Vagina (tissue), 2 donors: ENCODE results near the gene ELOVL1.

ENCODE experiments used
- POLR2A ChIP-seq, 2 donors: fragments of 450-650 bp; IDR thresholded peaks; one replicate each; pipeline ENCODE4 v1.6.1; 2017; ENCODE audit warnings: antibody characterized with exemption in 2 of 2, mild to moderate bottlenecking in 2 of 2, moderate library complexity in 2 of 2
- POLR2AphosphoS5 ChIP-seq, 2 donors: sonication (generic); formaldehyde crosslinking; IDR thresholded peaks; one replicate each; pipeline ENCODE4 v1.9.0; 2017; ENCODE audit warnings: antibody characterized with exemption in 2 of 2, mild to moderate bottlenecking in 2 of 2, low read depth in 1 of 2; ENCODE audit not compliant: insufficient read depth in 1 of 2
- TF ChIP-seq, protein P1 (sequence below), 3 experiments: fragments of 450-650 bp in 2 of 3; fragments of 200-600 bp in 1 of 3; sonication (generic) in 1 of 3; IDR thresholded peaks; one replicate each; pipeline ENCODE4 v1.5.1; 2017 to 2019; ENCODE audit warnings: antibody characterized with exemption in 3 of 3, mild to moderate bottlenecking in 2 of 3, moderate library complexity in 2 of 3

DNA sequence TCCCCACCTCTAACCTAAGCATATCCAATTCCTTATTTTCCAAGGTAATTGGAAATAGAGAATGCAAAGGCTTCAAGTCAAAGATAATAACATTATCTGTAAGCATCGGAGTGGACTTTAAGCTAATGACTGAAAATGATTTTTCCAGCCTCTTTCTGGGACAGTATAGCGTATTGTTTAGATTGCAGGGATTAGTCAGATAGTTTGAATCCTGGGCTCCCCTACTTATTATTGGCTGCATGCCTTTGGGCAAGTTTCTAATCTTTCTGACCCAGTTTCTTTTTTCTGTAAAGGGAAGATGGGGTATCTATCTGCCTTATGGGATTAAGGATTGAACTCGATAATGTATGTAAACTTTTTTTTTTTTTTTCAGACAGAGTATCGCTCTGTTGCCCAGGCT, 10.6 kb downstream of the ELOVL1 start:
- TF ChIP-seq POLR2A (IDR thresholded peaks at IDR 0.05) = no peak
- TF ChIP-seq, protein P1, sequence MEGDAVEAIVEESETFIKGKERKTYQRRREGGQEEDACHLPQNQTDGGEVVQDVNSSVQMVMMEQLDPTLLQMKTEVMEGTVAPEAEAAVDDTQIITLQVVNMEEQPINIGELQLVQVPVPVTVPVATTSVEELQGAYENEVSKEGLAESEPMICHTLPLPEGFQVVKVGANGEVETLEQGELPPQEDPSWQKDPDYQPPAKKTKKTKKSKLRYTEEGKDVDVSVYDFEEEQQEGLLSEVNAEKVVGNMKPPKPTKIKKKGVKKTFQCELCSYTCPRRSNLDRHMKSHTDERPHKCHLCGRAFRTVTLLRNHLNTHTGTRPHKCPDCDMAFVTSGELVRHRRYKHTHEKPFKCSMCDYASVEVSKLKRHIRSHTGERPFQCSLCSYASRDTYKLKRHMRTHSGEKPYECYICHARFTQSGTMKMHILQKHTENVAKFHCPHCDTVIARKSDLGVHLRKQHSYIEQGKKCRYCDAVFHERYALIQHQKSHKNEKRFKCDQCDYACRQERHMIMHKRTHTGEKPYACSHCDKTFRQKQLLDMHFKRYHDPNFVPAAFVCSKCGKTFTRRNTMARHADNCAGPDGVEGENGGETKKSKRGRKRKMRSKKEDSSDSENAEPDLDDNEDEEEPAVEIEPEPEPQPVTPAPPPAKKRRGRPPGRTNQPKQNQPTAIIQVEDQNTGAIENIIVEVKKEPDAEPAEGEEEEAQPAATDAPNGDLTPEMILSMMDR (IDR thresholded peaks at IDR 0.05) = no peak
- no peak for TF ChIP-seq POLR2AphosphoS5 (IDR thresholded peaks at IDR 0.05; ENCODE audit: insufficient read depth in 1 of 2, low read depth in 1 of 2)
